Suprapubic skin (tissue), 4 donors: Measurements from ENCODE around the gene RNF138.

Source experiments
- POLR2A ChIP-seq, 2 donors: fragments of 450-650 bp; IDR thresholded peaks; one replicate each; pipeline ENCODE4 v1.6.1; 2017; ENCODE audit warnings: antibody characterized with exemption in 2 of 2, mild to moderate bottlenecking in 2 of 2, moderate library complexity in 2 of 2
- POLR2AphosphoS5 ChIP-seq, 3 donors: sonication (generic); formaldehyde crosslinking; IDR thresholded peaks; one replicate each; pipeline ENCODE4 v1.6.1; 2017; ENCODE audit warnings: antibody characterized with exemption in 3 of 3
- TF ChIP-seq, protein P1 (sequence below), 2 donors: fragments of 200-600 bp in 1 of 2; fragments of 450-650 bp in 1 of 2; sonication (generic) in 1 of 2; IDR thresholded peaks; one replicate each; pipeline ENCODE4 v1.5.1; 2016 to 2019; ENCODE audit warnings: antibody characterized with exemption in 2 of 2, mild to moderate bottlenecking in 1 of 2, moderate library complexity in 1 of 2

- TF ChIP-seq, protein P1, sequence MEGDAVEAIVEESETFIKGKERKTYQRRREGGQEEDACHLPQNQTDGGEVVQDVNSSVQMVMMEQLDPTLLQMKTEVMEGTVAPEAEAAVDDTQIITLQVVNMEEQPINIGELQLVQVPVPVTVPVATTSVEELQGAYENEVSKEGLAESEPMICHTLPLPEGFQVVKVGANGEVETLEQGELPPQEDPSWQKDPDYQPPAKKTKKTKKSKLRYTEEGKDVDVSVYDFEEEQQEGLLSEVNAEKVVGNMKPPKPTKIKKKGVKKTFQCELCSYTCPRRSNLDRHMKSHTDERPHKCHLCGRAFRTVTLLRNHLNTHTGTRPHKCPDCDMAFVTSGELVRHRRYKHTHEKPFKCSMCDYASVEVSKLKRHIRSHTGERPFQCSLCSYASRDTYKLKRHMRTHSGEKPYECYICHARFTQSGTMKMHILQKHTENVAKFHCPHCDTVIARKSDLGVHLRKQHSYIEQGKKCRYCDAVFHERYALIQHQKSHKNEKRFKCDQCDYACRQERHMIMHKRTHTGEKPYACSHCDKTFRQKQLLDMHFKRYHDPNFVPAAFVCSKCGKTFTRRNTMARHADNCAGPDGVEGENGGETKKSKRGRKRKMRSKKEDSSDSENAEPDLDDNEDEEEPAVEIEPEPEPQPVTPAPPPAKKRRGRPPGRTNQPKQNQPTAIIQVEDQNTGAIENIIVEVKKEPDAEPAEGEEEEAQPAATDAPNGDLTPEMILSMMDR (IDR thresholded peaks at IDR 0.05): no peak
- no peak for TF ChIP-seq POLR2AphosphoS5 (IDR thresholded peaks at IDR 0.05)
- no peak for TF ChIP-seq POLR2A (IDR thresholded peaks at IDR 0.05)
These were observed 4.8 kb upstream of the RNF138 start for GRCh38 chr18:32086881-32087280.
